GM18867 (cell line): ENCODE measurements around the gene USHBP1.

Experiments
- ATAC-seq: cut with Tn5 transposase; IDR thresholded peaks from one replicate; pipeline ENCODE4 v1.9.1; 2021; ENCODE audit warnings: mild to moderate bottlenecking, moderate library complexity; ENCODE audit not compliant: unreplicated experiment

USHBP1 gene

GRCh38 chr19:17240826-17241399 lies 23.6 kb downstream of the USHBP1 start:
- ATAC-seq = no peak

GRCh38 chr19:17240062-17240752 lies 24.3 kb downstream of the USHBP1 start:
- ATAC-seq = no peak

GRCh38 chr19:17237747-17238706 lies 26.5 kb downstream of the USHBP1 start:
- no peak for ATAC-seq

DNA sequence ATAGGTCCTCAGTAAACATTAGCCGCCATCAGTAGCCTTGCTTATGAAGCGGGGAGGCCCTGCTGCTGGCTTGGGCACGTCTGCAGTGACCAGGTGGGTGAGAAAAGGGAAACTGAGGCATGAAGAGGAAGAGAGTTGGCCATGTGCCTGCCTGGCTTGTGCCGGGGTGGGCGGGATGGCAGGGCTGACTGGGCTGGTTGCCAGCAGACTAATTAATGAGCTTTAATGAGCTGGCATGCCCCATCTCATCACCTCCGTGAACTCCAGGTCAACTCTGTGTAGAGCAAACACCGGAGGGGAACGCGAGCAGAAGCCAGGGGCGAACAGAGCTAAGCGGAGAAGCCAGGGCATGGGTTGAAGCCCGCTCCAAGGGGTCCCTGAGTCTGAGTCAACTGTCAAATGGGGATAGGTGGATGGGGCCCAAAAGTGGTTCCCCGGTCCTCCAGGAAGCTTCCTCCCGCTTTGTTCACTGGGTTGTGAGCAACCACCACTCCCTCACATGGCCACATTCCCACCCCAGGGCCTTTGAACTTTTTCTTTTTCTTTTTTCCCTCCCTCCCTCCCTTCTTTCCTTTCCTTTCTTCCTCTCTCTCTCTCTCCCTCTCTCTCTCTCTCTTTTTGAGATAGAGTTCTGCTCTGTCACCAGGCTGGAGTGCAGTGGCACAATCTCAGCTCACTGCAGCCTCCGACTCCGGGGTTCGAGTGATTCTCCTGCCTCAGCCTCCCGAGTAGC lies 27.6 kb downstream of the USHBP1 start:
- ATAC-seq = no peak

DNA sequence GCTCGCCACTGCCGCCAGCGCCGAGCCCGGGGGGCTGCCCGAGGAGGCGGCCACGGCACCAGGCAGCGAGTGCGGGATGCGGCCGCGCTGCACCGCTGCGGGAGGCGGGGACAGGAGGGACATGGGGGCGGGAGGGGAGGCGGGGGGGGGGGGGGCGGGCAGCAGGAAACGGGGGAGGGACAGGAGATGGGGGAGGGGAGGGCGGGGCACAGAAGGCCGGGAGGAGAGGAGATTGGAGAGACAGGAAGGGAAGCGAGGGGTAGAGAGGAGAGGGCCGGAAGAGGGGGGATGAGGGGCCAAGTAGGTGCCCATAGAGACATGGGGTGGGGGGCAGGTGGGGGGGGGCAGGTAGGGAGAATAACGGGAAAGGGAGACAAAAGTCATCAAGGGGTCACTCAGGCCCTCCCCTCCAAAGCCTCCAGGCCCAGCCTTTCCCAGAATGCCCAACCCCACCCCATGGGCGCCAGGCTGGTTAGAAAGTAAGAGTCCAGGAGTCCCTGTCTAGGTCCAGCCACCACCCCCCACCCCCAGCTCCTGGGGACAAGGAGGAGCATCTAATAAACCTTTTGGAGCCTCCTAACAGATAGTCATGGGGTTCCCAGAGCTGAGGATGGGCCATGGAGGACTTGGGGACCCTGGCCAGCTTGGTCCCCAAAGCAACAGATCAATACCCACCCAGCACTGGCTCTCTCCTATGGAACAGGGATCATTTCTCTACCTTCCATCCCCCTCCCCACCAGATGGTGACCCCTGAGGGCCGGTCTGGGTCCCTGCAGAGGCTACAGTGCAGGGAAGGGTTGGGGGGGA lies 28.4 kb downstream of the USHBP1 start:
- no peak for ATAC-seq

GRCh38 chr19:17235300-17235970 lies 29.1 kb downstream of the USHBP1 start:
- peak; percentile 61 for ATAC-seq

DNA sequence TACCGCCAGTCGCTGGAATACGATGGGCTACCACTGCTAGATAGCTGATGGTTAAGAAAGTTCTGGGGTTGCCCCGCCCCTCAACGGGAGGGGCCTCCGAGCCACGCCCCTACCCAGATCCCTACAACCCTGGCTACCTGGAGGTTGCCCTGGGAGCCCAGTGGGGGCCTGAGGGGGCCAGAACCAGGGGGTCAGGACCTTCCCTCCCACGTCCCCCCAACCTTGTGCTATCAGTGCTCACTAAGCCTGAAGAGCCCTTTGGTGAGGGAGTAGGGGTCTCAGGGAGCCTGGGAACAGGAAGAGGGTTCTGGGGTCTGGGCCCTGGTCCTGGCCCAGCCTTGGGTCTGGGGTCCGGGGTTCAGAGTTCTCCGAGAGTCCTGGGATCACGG lies 29.6 kb downstream of the USHBP1 start:
- peak; percentile 35 for ATAC-seq

- no peak for ATAC-seq
Measured at GRCh38 chr19:17232258-17232657, 32.3 kb downstream of the USHBP1 start.

GRCh38 chr19:17229890-17230289 lies 34.7 kb downstream of the USHBP1 start:
- no peak for ATAC-seq

DNA sequence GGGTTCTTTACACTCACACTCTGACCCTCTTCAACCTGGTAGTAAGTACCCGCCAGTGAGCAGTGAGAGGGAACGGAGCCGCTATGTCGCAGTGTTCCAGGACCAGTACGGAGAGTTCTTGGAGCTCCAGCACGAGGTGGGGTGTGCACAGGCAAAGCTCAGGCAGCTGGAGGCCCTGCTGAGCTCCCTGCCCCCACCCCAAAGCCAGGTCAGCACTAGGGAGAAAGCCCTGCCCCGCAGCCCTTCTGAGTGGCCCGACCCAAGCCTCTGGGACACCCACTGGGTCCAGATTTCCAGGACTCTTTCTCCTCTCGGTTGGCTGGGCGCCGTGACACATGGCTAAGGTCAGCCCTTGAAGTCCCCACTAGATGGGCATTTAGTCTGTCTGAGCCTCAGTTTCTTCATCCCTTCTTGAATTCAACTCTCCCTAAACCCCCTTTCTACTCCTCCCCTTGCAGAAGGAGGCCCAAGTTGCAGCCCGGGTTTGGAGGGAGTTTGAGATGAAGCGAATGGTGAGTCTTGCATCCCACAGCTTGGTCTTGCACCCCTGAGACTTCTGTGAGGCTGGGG lies 36.7 kb downstream of the USHBP1 start:
- ATAC-seq = no peak

GRCh38 chr19:17226002-17226933 lies 38.3 kb downstream of the USHBP1 start, which contains the start of gene OCEL1:
Gene OCEL1 (plus strand): TSS chr19:17226226. CDS start chr19:17226248, 22 bp downstream.
- peak; percentile 89 for ATAC-seq

DNA sequence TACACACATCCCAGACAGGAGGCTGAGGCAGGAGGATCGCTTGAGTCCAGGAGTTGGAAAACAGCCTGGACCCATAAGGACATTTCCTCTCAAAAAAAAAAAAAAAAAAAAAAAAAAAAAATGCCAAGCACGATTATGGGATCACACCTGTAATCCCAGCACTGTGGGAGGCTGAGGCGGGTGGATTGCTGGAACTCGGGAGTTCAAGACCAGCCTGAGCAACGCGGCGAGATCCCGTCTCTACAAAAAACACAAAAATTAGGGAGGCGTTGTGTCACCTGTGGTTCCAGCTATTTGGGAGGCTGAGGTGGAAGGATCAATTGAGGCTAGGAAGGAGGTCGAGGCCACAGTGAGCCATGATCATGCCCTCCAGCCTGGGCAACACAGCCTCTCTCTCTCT lies 39.5 kb downstream of the USHBP1 start:
- ATAC-seq = no peak

- no peak for ATAC-seq
Measured at GRCh38 chr19:17220207-17220758, 44.3 kb downstream of the USHBP1 start.

GRCh38 chr19:17219286-17219685 lies 45.3 kb downstream of the USHBP1 start:
- ATAC-seq = no peak

GRCh38 chr19:17216058-17216670 lies 48.4 kb downstream of the USHBP1 start:
- no peak for ATAC-seq

DNA sequence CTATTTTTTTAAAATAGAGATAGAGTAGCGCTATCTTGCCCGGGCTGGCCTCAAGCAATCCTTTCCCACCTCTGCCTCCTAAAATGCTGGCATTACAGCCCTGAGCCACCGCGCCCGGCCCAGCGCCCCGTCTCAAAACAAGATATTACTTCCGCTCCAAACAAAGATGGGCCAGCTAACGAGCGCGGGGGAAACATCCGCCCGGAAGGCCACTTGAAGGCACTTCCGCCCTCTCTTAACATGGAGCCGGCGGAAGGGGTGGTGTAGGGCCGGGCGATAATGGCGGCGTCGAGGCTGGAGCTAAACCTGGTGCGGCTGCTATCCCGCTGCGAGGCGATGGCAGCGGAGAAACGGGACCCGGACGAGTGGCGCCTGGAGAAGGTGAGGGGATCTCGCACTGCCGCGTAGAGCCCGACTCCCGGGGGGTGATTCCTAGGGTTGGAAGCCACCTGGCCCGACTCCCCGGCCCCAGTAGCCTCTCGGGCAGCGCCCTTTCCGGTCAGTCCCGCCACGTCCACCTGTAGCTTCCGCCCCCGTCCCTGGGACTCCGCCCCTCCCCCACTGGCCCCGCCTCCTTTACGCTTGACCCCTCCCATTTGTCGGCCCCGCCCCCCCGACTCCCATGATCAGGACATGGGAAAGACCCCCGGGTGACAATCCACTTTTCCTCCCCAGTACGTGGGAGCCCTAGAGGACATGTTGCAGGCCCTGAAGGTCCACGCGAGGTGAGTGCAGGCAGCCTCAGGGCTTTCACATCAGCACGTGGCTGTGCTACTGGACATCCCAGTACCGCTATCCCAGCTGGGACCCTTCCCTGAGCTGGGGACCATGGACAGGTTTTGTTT lies 49.2 kb downstream of the USHBP1 start, which contains the start of gene USE1:
Gene USE1, plus strand, starts transcription at position 231 of the 845 bp plus-strand sequence. Its CDS starts 49 bp downstream, at position 280.
- ATAC-seq = peak; percentile 79
